Bronchus fibroblast of lung (primary cell): Measurements from ENCODE around the gene HHIP. TPM values are rescaled to one million over a fixed set of nuclear protein-coding genes. Genes with fewer than 3 reads are reported as not detected.

ENCODE experiments used
- total RNA-seq: library from RNA; depleted of rRNA; stranded (reverse); fragments of >200 nt; gene quantifications from 2 replicates; pipeline ENCODE4 v1.2.3, GENCODE V29; 2015

HHIP gene
- 3.0 and 3.9 TPM in 2 replicates for total RNA-seq

GRCh38 chr4:144645631-144646522, at the start of gene HHIP:
TSS of gene HHIP (plus strand) at chr4:144646156. CDS start at chr4:144646676, 520 bp downstream.

